ENCODE results near the gene CDKN2B-AS1.

The CDKN2B-AS1 gene

DNA sequence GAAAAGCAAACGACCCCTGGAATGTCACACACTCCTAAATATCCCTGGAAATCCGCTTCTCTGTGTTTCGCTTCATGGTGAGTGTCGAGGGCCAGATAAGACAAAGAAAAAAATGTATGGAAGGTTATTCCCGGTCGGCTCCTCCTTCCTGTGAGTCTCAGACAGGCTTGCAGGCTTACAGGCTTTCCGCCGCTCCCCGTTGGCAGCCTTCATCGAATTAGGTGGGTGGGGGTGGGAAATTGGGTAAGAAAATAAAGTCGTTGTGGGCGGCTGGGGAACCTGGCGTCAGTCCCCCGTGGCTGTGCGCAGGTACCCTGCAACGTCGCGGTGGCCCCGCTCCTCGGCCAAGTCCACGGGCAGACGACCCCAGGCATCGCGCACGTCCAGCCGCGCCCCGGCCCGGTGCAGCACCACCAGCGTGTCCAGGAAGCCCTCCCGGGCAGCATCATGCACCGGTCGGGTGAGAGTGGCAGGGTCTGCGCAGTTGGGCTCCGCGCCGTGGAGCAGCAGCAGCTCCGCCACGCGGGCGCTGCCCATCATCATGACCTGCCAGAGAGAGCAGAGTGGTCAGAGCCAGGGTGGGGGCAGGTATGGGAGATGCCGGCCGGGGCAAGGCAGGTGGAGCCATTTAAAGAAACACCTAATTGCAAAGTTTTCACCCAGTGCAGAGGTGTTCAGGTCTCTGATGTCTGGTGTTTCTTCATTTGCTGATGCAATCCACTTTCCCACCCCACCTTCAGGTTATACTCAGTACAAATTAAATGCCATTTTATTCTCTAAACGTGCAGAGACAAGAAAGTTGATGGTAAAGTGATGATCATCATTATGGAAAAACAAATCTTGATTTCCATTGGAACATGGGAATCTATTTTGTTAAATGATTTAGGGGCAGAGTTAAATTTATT lies 11.4 kb downstream of the CDKN2B-AS1 start:
- DNase-seq (ENCODE audit: low read depth): no peak

DNA sequence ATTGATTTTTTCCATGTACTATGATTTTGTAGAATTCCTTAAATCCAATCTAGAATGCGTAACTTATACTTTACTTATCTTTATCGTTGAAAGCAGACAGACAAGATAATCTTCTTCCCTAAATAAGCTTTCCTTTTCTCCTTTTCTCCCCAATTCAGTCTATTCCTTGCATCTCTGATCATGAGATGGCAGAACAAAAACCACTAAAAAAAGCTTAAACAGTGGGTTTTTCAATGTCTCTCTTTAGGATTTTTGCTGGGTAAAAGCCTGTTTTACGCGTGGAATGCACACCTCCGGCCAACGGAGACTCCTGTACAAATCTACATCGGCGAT lies 13.8 kb downstream of the CDKN2B-AS1 start:
- DNase-seq (ENCODE audit: low read depth): no peak

DNA sequence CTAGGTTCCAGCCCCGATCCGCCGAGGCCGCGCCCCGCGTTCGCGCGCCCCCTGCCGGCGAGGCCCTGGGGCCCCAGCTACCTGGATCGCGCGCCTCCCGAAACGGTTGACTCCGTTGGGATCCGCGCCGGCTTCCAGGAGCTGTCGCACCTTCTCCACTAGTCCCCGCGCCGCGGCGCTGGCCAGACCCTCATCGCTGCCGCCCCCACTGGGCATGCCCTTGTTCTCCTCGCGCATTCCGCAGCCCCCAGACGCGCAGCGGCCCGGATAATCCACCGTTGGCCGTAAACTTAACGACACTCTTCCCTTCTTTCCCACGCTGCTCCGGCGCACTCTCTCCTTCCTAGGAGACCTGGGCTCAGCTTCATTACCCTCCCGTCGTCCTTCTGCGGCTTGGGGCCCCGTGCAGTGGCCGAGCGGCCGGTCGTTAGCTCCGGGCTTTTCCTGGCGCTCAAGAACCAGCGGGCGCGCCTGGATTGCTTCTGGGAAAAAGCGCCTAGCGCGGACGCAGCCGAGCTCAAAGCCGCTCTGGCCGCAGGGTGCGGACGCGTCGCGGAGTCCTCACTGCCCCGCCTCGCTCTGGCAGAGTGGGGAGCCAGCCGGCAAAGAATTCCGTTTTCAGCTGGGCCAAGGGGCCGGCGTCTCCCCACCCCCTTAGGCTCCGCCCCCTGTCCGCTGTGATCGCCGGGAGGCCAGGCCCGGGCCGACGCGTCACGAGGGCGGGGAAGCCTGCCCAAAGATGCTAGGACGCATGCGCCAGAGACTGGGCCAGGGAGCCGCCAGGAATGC lies 14.3 kb downstream of the CDKN2B-AS1 start, which contains the start of gene CDKN2B:
Gene CDKN2B (minus strand): TSS at position 589 of the 789 bp plus-strand sequence. CDS start 352 bp downstream, at position 237.
- DNase-seq (ENCODE audit: low read depth): peak; percentile 98

DNA sequence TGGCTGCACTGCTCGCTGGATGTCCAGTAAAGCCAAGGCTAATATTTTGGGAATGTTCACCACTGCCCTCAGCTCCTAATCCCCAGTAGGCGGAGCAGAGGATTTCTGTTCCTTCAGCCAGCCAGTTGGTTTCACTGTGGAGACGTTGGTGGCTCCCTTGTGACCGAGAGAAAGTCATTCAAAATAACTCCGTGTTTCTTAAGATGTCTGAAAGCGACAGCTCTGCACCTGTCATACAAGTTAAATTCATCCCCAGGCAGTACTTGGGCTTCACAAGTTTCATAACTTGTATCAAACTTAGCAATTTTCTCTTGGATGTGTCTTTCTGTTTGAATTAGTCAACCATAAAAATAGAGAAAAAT lies 14.9 kb downstream of the CDKN2B-AS1 start:
- DNase-seq (ENCODE audit: low read depth): no peak

DNA sequence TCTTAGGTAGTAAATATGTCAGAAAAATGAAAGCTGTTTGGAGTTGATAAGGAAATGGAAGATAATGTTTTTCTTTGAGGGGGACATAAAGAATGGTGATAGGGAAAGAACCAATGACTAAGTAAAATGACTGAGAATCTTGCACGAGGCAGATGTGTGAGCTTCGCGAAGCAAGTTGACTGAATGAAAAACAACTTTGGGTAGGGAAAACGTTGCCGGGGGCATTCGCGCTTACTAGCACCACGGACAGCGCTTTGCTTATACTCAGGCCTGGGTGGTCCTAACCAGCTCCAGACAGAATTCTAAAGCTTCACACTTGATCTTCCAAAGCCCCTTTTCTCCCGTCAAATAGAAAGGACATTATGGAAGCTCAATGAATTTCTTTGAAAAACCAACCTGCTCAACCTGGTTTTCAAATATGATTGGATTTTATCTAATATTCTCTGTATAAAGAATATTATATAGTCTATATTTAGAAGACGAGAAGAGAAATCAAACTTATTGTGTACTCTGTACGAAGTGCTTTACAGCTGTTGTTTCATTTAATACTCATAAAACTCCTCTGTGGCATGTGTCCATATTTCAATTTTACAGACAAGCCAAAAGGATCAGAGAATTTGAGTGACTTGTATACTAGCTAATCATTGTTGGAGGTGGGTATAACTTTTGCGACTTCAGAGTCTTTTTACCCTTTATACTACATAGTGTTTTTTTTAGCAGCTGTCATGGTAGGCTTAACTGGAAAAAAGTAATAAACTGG lies 16.5 kb downstream of the CDKN2B-AS1 start:
- DNase-seq (ENCODE audit: low read depth): peak; percentile 61

DNA sequence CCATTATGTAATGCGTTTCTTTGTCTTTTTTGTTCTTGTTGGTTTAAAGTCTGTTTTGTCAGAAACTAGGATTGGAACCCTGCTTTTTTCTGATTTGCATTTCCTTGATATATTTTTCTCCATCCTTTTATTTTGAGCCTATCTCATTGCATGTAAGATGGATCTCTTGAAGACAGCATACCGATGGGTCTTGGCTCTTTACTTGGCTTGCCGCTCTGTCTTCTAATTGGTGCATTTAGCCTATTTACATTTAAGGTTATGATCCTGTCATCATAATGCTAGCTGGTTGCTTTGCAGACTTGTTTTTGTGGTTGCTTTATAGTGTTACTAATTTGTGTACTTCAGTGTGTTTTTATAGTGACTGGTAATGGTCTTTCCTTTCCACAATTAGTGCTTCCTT lies 27.8 kb downstream of the CDKN2B-AS1 start:
- no peak for DNase-seq (ENCODE audit: low read depth)

DNA sequence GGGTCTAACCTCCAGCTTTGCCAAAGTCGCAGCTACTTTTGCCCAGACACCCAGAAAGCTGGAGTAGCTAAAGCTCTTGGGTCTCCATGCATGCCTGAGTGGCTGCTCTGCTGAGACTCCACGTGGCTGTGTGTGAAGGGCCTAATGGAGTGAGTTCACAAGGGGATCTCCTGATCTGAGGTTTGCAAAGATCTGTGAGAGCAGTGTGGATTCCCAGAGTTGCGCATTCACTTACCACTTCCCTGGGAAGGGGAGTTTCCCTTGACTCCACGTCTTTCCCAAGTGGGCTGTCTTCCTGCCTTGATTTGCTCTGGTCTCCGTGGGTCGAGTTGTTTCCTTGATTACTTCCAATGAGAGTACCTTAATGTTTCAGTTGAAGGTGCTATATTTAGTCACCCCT lies 32.1 kb downstream of the CDKN2B-AS1 start:
- no peak for DNase-seq (ENCODE audit: low read depth)

DNA sequence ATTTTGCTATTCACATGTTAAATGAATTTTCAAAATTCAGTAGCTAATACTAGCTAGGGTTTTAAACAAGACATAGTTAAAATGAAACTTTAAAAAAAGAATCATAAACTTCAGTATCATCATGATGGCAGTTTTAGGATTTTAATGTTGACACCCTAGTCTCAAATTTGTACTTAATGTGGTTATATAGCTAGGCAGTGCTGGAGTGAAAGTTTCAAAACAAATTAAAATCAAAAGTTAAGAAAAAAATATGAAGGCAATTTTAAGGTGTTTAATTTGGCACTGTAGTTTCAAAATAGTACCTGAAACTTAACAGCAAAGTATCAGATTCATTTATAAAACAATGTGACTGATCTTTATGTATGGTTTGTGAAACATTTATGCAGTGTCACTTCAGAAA lies 33.8 kb downstream of the CDKN2B-AS1 start:
- DNase-seq (ENCODE audit: low read depth): no peak

DNA sequence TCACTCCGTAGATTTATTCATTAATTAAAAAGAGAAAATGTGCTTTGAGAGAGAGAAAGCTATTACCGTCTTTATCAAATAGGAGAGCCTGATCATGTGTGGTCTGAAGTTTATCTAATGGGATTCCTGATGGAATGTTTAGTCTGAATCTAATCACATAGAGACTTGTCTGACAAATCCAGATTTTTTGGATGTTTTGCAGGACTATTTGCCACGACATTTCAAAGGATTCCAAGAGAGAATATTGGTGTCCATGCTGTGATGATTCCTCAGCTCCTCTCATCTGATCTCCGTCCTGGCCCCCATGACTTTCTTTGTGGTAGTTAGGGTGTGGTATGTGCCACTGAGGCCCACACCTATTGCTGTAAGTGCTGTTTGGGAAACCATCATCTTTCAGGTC lies 34.6 kb downstream of the CDKN2B-AS1 start:
- DNase-seq (ENCODE audit: low read depth): no peak

DNA sequence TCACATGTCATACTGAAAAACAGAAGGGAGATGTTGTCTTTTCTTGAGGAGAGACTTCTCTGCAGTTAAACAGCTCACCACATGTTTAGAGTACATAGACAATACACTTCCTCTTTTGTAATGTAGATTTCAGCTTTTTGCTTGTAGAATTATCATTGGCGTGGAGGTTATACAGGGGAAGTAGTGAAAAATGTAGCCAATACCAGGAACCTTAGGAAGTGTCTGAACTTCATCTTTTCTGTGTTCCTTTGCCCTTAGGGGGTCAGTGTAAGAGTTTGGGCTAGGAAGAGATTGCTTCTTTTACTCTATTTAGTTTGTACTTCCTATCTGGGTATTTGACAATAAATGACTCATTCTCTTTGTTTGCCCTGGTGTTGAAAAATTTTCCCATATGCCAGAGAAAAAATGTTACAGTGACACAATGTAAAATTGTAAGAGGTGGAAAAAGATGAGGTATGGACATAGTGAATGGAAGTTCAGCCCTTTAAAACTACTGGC lies 35.6 kb downstream of the CDKN2B-AS1 start:
- DNase-seq (ENCODE audit: low read depth): peak; percentile 77

DNA sequence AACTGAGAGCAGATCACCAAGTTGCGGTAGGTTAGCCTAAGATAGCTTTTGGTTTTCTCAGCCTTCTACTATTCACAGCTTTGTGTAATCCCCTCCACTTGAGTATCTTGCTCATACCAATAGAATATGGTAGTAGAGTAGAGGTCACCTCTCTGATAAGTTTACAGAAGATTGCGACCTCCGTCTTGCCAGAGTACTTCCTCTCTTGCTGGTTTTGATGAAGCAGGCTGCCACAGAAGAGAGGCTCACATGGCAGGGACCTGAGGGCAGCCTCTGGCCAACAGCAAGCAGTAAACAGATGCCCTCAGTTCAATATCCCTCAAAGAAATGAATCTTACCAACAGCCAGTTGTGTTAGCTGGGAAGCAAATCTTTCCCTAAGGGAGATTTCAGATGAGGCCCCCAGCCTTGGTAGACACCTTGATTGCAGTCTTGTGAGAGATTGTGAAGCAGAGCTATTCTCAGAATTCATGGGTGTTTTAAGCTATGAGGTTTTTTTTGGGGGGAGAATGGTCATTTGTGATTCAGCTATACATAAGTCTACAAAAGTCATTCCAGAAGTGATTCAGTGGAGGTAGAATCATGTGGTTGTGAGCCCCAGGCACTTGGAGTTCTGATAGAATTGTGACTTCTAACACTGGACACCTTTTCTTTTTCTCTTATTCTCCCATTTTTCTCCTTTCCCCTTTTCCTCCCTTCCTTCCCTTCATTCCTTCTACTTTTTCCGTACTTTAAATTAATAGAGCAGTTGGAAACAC lies 37.2 kb downstream of the CDKN2B-AS1 start:
- DNase-seq (ENCODE audit: low read depth): no peak

DNA sequence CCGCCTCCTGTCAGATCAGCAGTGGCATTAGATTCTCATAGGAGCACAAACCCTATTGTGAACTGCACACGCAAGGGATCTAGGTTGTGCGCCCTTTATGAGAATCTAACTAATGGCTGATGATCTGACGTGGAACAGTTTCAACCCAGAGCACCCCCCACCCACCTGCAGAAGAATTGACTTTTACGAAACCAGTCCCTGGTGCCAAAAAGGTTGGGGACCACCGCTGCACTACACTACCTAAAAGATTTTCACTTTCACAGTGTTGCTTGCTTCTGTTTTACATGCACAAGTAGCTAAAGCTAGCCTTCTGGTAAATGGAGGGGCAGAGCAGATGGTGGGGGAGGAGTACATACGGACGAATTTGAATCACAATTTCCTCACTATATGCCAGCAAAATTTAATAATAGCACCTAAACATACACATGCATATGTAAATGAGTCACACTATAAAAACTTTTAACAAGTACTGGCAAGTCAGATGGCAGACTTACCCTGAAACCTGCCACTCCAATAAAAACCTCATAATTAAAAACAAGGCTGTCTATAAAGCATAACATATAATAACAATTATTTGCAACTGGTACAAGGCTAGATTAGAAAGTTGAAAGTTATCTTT lies 38.5 kb downstream of the CDKN2B-AS1 start:
- DNase-seq (ENCODE audit: low read depth): no peak

DNA sequence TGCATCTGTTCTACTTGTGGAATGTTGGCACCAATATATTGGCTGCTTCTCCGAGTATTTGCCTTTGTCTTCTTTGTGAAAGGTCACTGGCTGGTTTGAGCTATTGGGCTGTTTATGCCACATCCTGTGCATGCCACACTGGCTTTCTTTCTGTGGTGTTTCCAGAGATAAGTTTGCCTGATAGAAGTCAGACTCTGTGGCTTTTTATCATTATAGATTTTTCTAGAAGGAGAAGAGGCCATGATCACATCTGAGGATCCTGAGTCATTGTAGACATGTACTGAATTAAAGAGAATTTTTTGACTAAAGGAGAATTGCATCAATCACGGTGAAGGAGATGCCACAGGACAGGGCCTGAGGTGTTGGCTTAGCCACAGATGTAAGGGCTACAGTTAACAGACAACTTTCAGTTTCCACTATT lies 41.0 kb downstream of the CDKN2B-AS1 start:
- DNase-seq (ENCODE audit: low read depth): no peak

DNA sequence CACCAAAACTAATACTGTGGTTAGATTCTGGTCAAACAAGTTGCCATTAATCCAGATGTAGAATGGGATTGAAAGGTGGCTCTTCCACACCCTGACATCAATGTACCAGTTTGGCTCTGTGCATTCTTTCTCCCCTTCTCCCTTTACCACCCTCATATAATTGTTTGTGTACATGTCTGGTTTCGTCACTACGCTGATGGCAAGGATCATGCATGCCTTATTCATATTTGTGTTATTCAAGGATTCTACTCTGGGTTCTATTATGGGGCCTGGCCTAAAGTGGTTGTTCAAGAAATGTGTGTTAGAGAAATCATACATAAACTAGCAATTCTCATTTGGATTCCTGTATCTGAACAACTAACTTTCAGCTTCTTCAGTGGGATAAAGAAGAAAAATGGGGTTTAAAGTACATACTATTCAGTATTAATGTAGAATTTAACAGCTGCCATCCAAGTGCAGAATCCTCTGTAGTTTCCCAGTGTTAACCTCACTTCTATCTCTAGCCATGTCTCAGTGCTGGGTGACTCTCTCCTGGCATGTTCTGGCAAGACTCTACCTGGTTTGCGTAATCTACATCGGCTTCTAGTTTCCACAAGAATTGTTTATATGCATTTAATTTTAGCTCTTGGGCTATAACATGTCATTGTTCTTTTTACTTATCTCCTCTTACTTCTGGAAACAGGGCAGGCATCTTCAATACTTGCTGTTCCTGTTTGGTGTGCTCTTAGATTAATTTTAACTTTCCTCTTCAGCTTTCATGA lies 42.5 kb downstream of the CDKN2B-AS1 start:
- no peak for DNase-seq (ENCODE audit: low read depth)

DNA sequence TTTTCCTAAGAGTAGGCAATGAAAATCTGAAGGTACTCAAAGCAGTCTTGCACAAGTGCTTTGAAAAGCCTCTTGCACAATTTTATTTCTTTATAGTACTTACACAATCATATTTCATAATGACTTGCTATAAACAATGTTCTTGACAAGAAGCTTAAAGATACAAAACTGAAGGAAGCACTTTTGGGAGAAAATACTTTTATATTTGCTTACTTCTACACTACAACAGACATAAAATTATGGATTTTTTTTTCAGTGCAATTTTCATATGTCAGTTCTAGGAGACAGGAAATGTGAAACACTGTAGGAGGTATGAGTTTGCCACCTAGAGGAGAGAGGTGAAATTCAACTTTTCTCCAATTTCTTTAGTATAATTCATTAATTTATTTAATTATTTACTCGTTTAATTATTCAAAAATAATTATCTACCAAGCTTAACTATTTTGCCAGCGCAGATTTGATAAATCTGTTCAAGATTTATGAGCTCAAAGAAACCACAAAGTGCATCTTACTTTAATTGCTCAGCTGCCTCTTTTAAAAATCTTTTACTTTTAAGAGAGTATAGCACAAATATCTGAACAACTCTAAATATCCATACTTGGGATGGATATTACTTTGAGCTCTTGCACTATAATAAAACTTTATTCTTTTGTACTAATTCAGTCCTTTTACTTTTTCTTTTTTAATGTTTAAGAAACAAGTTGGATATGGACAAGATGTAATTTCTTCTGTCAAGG lies 43.5 kb downstream of the CDKN2B-AS1 start:
- DNase-seq (ENCODE audit: low read depth): peak; percentile 50

DNA sequence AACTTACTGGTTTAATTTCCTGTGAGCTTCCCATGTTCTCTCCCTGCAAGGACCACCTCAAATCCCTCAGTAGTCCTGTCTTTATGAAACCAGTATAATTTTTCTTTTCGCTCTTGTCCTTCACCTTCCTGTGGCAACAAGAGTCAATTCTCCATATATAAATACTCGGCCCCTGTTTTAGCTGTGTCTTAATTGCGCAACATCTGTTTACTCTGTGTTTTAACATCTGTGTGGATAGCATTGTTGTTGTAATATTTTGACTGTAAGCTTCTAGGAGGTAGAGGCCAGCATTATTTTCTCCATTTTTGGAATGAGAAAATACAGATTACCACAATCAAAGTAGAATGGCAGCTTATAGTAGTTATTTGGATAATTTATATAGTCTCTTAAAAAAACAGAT lies 44.7 kb downstream of the CDKN2B-AS1 start:
- no peak for DNase-seq (ENCODE audit: low read depth)

DNA sequence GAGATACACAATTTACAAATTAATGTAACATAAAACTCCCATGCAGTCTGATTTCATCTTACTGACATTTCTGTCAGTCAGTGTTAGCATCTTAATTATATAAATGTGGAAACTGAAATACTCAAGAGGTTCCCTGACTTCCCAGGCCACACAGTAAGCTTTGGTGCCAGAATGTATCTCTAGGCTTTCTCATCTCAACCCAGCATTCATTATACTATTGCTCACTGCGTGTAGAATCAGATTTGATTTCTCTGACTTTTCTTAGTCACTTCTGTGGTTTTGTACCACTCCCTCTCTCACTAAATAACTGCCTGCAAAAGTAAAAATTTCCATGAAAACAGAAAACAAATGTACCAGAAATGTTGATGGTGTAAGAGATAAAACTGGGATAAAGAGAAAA lies 46.2 kb downstream of the CDKN2B-AS1 start:
- peak; percentile 87 for DNase-seq (ENCODE audit: low read depth)

DNA sequence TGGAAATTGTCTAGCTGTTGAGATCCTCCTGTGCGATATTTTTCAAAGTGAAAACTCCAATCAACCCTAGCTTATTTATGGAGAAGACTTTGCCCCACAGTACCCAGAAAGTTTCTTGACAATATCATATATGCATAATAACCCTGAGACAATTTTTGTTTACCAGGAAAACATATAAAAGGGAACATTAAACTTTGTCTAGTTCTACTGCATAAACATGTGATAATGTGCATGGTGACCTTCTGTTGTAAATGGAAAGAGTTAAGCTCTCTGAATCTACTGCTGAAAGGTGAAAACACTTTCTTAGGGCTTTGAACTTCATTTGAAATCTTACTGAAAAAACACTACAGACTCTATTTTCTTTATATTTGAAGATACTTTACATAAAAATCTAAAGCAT lies 46.8 kb downstream of the CDKN2B-AS1 start:
- no peak for DNase-seq (ENCODE audit: low read depth)

DNA sequence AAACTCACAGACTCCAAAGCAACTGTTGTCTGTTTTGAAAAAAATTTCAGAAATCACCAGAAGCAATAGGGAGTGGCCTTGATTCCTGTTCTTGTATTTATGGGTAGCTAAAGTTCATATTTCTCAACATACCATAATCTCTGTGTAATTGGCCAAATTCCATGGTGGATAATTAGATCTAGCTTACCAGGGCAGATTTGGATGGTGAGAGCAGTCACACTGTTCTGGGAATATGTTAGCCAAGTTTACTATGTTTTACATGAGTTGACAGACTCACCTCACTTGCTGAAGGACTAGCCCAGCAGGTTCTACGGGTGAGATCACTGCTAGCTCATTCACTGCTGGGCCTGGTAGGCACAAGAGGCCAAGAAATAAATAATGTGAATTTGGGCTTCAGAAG lies 47.2 kb downstream of the CDKN2B-AS1 start:
- peak; percentile 62 for DNase-seq (ENCODE audit: low read depth)

DNA sequence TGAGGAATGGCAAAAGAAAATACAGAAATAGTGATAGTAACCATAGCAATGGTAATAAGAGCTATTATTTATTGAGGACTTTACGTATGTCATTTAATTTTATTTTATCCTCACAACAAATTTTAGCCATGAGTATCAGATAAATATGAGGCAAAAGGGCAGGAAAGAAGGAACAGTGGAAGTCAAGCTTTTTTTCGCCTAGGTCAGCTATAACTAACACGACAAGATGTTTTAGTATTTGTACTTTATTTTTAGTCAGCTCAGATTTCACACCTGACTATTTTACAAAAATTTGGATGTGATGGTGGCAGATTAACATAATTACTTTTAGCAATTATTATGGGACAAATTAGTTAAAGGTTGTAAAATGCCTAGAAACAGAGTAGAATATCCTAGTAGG lies 49.3 kb downstream of the CDKN2B-AS1 start:
- no peak for DNase-seq (ENCODE audit: low read depth)

All from EH (cell line).